ACC112 (cell line): Measurements from ENCODE around the gene IQCF5.
"Not testable (repeated sequence)": the region's sequence is repeated elsewhere in the genome, so short reads cannot be mapped to it uniquely, and the experiment has no call there.

Experiments used
- H2AFZ ChIP-seq: fragments of 200-600 bp; sonication (generic); one replicate; pipeline ENCODE4 v1.6.0; 2017; ENCODE audit warnings: antibody characterized with exemption, low read length; ENCODE audit not compliant: unreplicated experiment
- H3K27ac ChIP-seq: fragments of 200-600 bp; sonication (generic); 2 replicates; pipeline ENCODE4 v1.5.1; 2014; ENCODE audit warnings: low read depth, mild to moderate bottlenecking, antibody characterized with exemption, low read length, moderate library complexity
- H3K27me3 ChIP-seq: fragments of 200-600 bp; sonication (generic); 2 replicates; pipeline ENCODE4 v1.6.1; 2014; ENCODE audit warnings: mild to moderate bottlenecking, antibody characterized with exemption, low read length, moderate library complexity, mixed read lengths; ENCODE audit not compliant: insufficient read depth
- H3K36me3 ChIP-seq: fragments of 200-600 bp; sonication (generic); 2 replicates; pipeline ENCODE4 v1.6.1; 2016; ENCODE audit warnings: mild to moderate bottlenecking, antibody characterized with exemption, low read length, moderate library complexity, mixed read lengths; ENCODE audit not compliant: insufficient read depth
- H3K4me1 ChIP-seq: fragments of 200-600 bp; sonication (generic); one replicate; pipeline ENCODE4 v1.6.1; 2016; ENCODE audit warnings: low read length, mixed read lengths; ENCODE audit not compliant: insufficient read depth, unreplicated experiment, control insufficient read depth
- H3K4me3 ChIP-seq: fragments of 200-600 bp; sonication (generic); 2 replicates; pipeline ENCODE4 v1.5.1; 2014; ENCODE audit warnings: mild to moderate bottlenecking, low read depth, low read length
- H3K79me2 ChIP-seq: fragments of 200-600 bp; sonication (generic); one replicate; pipeline ENCODE4 v1.6.0; 2016; ENCODE audit warnings: low read length; ENCODE audit not compliant: control insufficient read depth, unreplicated experiment, insufficient read depth

The IQCF5 gene

GRCh38 chr3:51875501-51875900, at the start of gene IQCF5:
IQCF5 (minus strand) TSS chr3:51875601; CDS start chr3:51875531, 70 bp downstream.
- H3K27me3 ChIP-seq: peaks cover 69% of the 10 kb centered on the region
- H3K79me2 ChIP-seq: no peaks in the 10 kb centered on the region
- no peaks in the 10 kb centered on the region for H3K4me1 ChIP-seq
- no peaks in the 10 kb centered on the region for H3K36me3 ChIP-seq
- no peak within 1 kb of the TSS for H3K27ac ChIP-seq
- no peak within 1 kb of the TSS for H3K4me3 ChIP-seq
- H2AFZ ChIP-seq: no peak within 1 kb of the TSS

- H3K27ac ChIP-seq: no peak overlapping the region
- no peaks in the 10 kb centered on the region for H3K4me1 ChIP-seq
- no peak overlapping the region for H3K4me3 ChIP-seq
- no peak overlapping the region for H2AFZ ChIP-seq
- peaks cover 38% of the 10 kb centered on the region for H3K27me3 ChIP-seq
- no peaks in the 10 kb centered on the region for H3K36me3 ChIP-seq
- no peaks in the 10 kb centered on the region for H3K79me2 ChIP-seq
Measured at GRCh38 chr3:51921081-51921578, 45.7 kb upstream of the IQCF5 start.

GRCh38 chr3:51916418-51916817, 41.0 kb upstream of the IQCF5 start:
- no peaks in the 10 kb centered on the region for H3K79me2 ChIP-seq
- H2AFZ ChIP-seq: no peak overlapping the region
- no peak overlapping the region for H3K4me3 ChIP-seq
- H3K27ac ChIP-seq: no peak overlapping the region
- no peaks in the 10 kb centered on the region for H3K4me1 ChIP-seq
- no peaks in the 10 kb centered on the region for H3K36me3 ChIP-seq
- peaks cover 47% of the 10 kb centered on the region for H3K27me3 ChIP-seq

GRCh38 chr3:51908026-51908425, 32.6 kb upstream of the IQCF5 start:
- H3K27ac ChIP-seq: no peak overlapping the region
- no peak overlapping the region for H3K4me3 ChIP-seq
- H3K79me2 ChIP-seq: no peaks in the 10 kb centered on the region
- H3K27me3 ChIP-seq: peaks cover 4% of the 10 kb centered on the region; the same call in 1 of the 2 replicates
- no peaks in the 10 kb centered on the region for H3K4me1 ChIP-seq
- no peaks in the 10 kb centered on the region for H3K36me3 ChIP-seq
- H2AFZ ChIP-seq: no peak overlapping the region

GRCh38 chr3:51904034-51904823, 28.8 kb upstream of the IQCF5 start:
- H3K27me3 ChIP-seq: peaks cover 15% of the 10 kb centered on the region
- no peaks in the 10 kb centered on the region for H3K36me3 ChIP-seq
- H3K27ac ChIP-seq: no peak overlapping the region
- H3K4me1 ChIP-seq: no peaks in the 10 kb centered on the region
- H3K79me2 ChIP-seq: no peaks in the 10 kb centered on the region
- no peak overlapping the region for H2AFZ ChIP-seq
- no peak overlapping the region for H3K4me3 ChIP-seq

GRCh38 chr3:51902361-51902760, 27.0 kb upstream of the IQCF5 start:
- not testable (repeated sequence) for H2AFZ ChIP-seq, H3K79me2 ChIP-seq, H3K36me3 ChIP-seq, H3K4me1 ChIP-seq, H3K27ac ChIP-seq, H3K4me3 ChIP-seq
- peaks cover 34% of the 10 kb centered on the region for H3K27me3 ChIP-seq

GRCh38 chr3:51900043-51900442, 24.6 kb upstream of the IQCF5 start:
- H3K4me3 ChIP-seq, H3K79me2 ChIP-seq, H3K36me3 ChIP-seq, H3K4me1 ChIP-seq, H2AFZ ChIP-seq, H3K27ac ChIP-seq: not testable (repeated sequence)
- peaks cover 54% of the 10 kb centered on the region for H3K27me3 ChIP-seq

GRCh38 chr3:51897391-51897790, 22.0 kb upstream of the IQCF5 start:
- H2AFZ ChIP-seq: no peak overlapping the region
- H3K4me1 ChIP-seq: no peaks in the 10 kb centered on the region
- H3K36me3 ChIP-seq: no peaks in the 10 kb centered on the region
- no peak overlapping the region for H3K27ac ChIP-seq
- no peak overlapping the region for H3K4me3 ChIP-seq
- peaks cover 63% of the 10 kb centered on the region for H3K27me3 ChIP-seq
- H3K79me2 ChIP-seq: no peaks in the 10 kb centered on the region

GRCh38 chr3:51896607-51897305, 21.4 kb upstream of the IQCF5 start:
- Histone ChIP-seq H2AFZ (no peak overlapping the region), H3K27ac (no peak overlapping the region), H3K4me3 (no peak overlapping the region), H3K36me3 (no peaks in the 10 kb centered on the region), H3K4me1 (no peaks in the 10 kb centered on the region), H3K27me3 (peaks cover 63% of the 10 kb centered on the region), H3K79me2 (no peaks in the 10 kb centered on the region)

GRCh38 chr3:51894939-51895338, 19.5 kb upstream of the IQCF5 start:
- Histone ChIP-seq H3K36me3 (no peaks in the 10 kb centered on the region), H2AFZ (no peak overlapping the region), H3K4me1 (no peaks in the 10 kb centered on the region), H3K27me3 (peaks cover 64% of the 10 kb centered on the region), H3K27ac (no peak overlapping the region), H3K4me3 (no peak overlapping the region), H3K79me2 (no peaks in the 10 kb centered on the region)

GRCh38 chr3:51894391-51894790, 19.0 kb upstream of the IQCF5 start:
- H3K36me3 ChIP-seq: no peaks in the 10 kb centered on the region
- no peak overlapping the region for H3K27ac ChIP-seq
- H3K4me1 ChIP-seq: no peaks in the 10 kb centered on the region
- peaks cover 69% of the 10 kb centered on the region for H3K27me3 ChIP-seq
- H2AFZ ChIP-seq: no peak overlapping the region
- no peak overlapping the region for H3K4me3 ChIP-seq
- no peaks in the 10 kb centered on the region for H3K79me2 ChIP-seq
